Measurements from ENCODE around the gene ARAP1.

ARAP1 gene

GRCh38 chr11:72741849-72742512, 10.2 kb downstream of the ARAP1 start:
- no peak for DNase-seq

GRCh38 chr11:72741429-72741833, 10.8 kb downstream of the ARAP1 start:
- peak; percentile 26 for DNase-seq

- no peak for DNase-seq
Measured at GRCh38 chr11:72740562-72741428, 11.4 kb downstream of the ARAP1 start.

- no peak for DNase-seq
Measured at GRCh38 chr11:72740060-72740424, 12.2 kb downstream of the ARAP1 start.

GRCh38 chr11:72739240-72740059, 12.8 kb downstream of the ARAP1 start:
- DNase-seq = no peak

GRCh38 chr11:72738199-72739141, 13.7 kb downstream of the ARAP1 start:
- no peak for DNase-seq

- no peak for DNase-seq
Measured at GRCh38 chr11:72737336-72737735, 14.9 kb downstream of the ARAP1 start.

GRCh38 chr11:72736452-72737069, 15.6 kb downstream of the ARAP1 start:
- peak; percentile 78 for DNase-seq

- no peak for DNase-seq
Measured at GRCh38 chr11:72735495-72736027, 16.6 kb downstream of the ARAP1 start.

GRCh38 chr11:72732329-72732728, 19.9 kb downstream of the ARAP1 start:
- DNase-seq = no peak

GRCh38 chr11:72730737-72731136, 21.5 kb downstream of the ARAP1 start:
- DNase-seq = no peak

- DNase-seq = no peak
Measured at GRCh38 chr11:72730243-72730642, 22.0 kb downstream of the ARAP1 start.

GRCh38 chr11:72727521-72727920, 24.7 kb downstream of the ARAP1 start:
- no peak for DNase-seq

GRCh38 chr11:72726266-72727220, 25.7 kb downstream of the ARAP1 start:
- no peak for DNase-seq

- DNase-seq = no peak
Measured at GRCh38 chr11:72725724-72726028, 26.5 kb downstream of the ARAP1 start.

GRCh38 chr11:72724851-72725723, 27.1 kb downstream of the ARAP1 start:
- peak; percentile 91 for DNase-seq

- no peak for DNase-seq
Measured at GRCh38 chr11:72724021-72724551, 28.1 kb downstream of the ARAP1 start.

- DNase-seq = no peak
Measured at GRCh38 chr11:72723508-72723907, 28.7 kb downstream of the ARAP1 start.

All from CD4-positive, alpha-beta T cell treated with Interleukin-10 for 1 hour (primary cell).